ENCODE results near the gene ABCC10.

Gene ABCC10

GRCh38 chr6:43477235-43478007, 50.1 kb downstream of the ABCC10 start, which contains the start of gene TJAP1:
Gene TJAP1, plus strand, starts transcription at chr6:43477570. Its CDS starts 21,432 bp downstream, at chr6:43499002.
- Histone ChIP-seq H3K27ac (replicated peaks) (peak within 1 kb of the TSS; percentile 78), H3K4me3 (replicated peaks; ENCODE audit: insufficient read depth, low read length) (peak within 1 kb of the TSS; percentile 85), H3K27me3 (ENCODE audit: insufficient read depth, poor library complexity, severe bottlenecking) (no peaks in the 10 kb centered on the region)
- peak; percentile 71 to 91 for DNase-seq (ENCODE audit: low read depth in 1 of 2, low spot score in 1 of 2)
- peak; percentile 91 for TF ChIP-seq POLR2AphosphoS5 (IDR thresholded peaks at IDR 0.05; ENCODE audit: low read depth)
- TF ChIP-seq, protein P1, sequence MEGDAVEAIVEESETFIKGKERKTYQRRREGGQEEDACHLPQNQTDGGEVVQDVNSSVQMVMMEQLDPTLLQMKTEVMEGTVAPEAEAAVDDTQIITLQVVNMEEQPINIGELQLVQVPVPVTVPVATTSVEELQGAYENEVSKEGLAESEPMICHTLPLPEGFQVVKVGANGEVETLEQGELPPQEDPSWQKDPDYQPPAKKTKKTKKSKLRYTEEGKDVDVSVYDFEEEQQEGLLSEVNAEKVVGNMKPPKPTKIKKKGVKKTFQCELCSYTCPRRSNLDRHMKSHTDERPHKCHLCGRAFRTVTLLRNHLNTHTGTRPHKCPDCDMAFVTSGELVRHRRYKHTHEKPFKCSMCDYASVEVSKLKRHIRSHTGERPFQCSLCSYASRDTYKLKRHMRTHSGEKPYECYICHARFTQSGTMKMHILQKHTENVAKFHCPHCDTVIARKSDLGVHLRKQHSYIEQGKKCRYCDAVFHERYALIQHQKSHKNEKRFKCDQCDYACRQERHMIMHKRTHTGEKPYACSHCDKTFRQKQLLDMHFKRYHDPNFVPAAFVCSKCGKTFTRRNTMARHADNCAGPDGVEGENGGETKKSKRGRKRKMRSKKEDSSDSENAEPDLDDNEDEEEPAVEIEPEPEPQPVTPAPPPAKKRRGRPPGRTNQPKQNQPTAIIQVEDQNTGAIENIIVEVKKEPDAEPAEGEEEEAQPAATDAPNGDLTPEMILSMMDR (IDR thresholded peaks at IDR 0.05; ENCODE audit: insufficient read depth, low read length) = no peak
- no peak for TF ChIP-seq GABPA (IDR thresholded peaks at IDR 0.05; ENCODE audit: low read depth)
- no peak for TF ChIP-seq SPI1 (IDR thresholded peaks at IDR 0.05; ENCODE audit: borderline replicate concordance, low read depth)
- peak; percentile 59 for TF ChIP-seq REST (IDR thresholded peaks at IDR 0.05; ENCODE audit: insufficient replicate concordance, low read depth)

- H3K4me3 ChIP-seq (replicated peaks; ENCODE audit: insufficient read depth, low read length) = peak overlapping the region; percentile 85
- TF ChIP-seq, protein P1 (IDR thresholded peaks at IDR 0.05; ENCODE audit: insufficient read depth, low read length) = no peak
- TF ChIP-seq POLR2AphosphoS5 (IDR thresholded peaks at IDR 0.05; ENCODE audit: low read depth) = no peak
- TF ChIP-seq REST (IDR thresholded peaks at IDR 0.05; ENCODE audit: insufficient replicate concordance, low read depth) = no peak
- TF ChIP-seq SPI1 (IDR thresholded peaks at IDR 0.05; ENCODE audit: borderline replicate concordance, low read depth) = no peak
- no peak for TF ChIP-seq GABPA (IDR thresholded peaks at IDR 0.05; ENCODE audit: low read depth)
- DNase-seq (ENCODE audit: low read depth in 1 of 2, low spot score in 1 of 2) = peak in 1 of 2 experiments; percentile 5
- H3K27me3 ChIP-seq (ENCODE audit: insufficient read depth, poor library complexity, severe bottlenecking) = no peaks in the 10 kb centered on the region
- peak overlapping the region; percentile 78 for H3K27ac ChIP-seq (replicated peaks)
Observed at GRCh38 chr6:43478008-43478372, 50.6 kb downstream of the ABCC10 start.

DNA sequence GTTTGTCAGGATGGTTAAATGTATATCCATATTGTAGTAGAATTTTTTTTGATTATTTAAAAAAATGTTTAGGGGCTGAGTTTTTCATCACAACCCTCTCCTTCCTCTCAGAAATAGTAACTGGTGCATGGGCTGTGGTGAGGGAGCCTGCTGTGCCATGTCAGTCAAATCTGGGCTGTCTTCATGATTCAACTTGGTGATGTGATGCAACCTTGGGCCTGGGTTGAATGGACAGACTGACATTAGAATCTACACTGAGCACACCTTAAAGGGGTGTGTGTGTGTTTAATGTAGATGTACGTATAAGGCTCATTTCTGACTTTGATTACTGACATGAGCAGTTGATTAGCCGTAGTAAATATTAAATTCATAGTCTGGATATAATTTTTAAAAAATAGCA, 53.7 kb downstream of the ABCC10 start:
- TF ChIP-seq, protein P1 (IDR thresholded peaks at IDR 0.05; ENCODE audit: insufficient read depth, low read length) = no peak
- TF ChIP-seq REST (IDR thresholded peaks at IDR 0.05; ENCODE audit: insufficient replicate concordance, low read depth) (no peak), SPI1 (IDR thresholded peaks at IDR 0.05; ENCODE audit: borderline replicate concordance, low read depth) (no peak), POLR2AphosphoS5 (IDR thresholded peaks at IDR 0.05; ENCODE audit: low read depth) (no peak), GABPA (IDR thresholded peaks at IDR 0.05; ENCODE audit: low read depth) (no peak)
- H3K4me3 ChIP-seq (replicated peaks; ENCODE audit: insufficient read depth, low read length) = no peak overlapping the region
- H3K27ac ChIP-seq (replicated peaks) = no peak overlapping the region
- H3K27me3 ChIP-seq (ENCODE audit: insufficient read depth, poor library complexity, severe bottlenecking) = no peaks in the 10 kb centered on the region
- peak in 1 of 2 experiments; percentile 11 for DNase-seq (ENCODE audit: low read depth in 1 of 2, low spot score in 1 of 2)
